GM19351 (cell line): Measurements from ENCODE around the gene CYLD.

Experiments used
- ATAC-seq: cut with Tn5 transposase; IDR thresholded peaks from one replicate; pipeline ENCODE4 v1.9.1; 2021; ENCODE audit warnings: mild to moderate bottlenecking, moderate library complexity; ENCODE audit not compliant: unreplicated experiment

The CYLD gene

DNA sequence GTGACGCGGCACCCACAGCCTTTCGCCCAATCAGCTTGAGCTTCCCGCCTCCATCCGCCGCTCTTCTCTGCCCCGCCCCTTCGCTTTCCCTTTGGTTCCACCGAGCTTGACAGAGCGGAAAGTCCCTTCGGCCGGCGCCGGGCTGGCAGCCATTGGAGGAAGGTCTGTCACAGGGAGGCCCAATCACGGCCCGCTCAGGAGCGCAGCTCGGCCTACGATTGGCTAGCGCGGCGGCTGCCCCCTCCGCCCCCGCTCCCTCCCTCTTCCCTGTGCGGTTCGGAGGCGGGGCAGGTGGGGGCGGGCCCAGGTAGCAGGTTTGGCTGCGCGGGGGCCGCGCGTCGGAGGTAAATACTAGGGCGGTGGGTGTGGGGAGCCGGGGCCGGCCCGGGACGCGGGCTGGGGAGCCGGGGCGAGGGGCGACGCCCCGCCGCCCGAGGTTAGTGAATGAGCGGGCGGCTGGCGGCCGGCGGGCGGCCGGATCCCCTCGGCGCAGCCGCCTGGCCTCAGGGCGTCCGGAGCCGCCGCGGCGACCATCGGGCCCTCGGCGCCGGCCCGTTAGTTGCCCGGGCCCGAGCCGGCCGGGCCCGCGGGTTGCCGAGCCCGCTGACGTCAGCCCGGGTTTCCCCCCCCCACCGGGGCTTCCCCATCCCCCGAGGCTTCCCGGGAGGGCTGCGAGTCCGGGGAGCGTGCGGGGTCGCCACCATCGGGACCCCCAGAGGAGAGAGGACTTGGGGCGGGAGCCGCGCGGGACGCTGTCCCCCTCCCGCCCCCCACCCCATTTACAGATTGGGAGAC, at the start of gene CYLD:
CYLD (plus strand) TSS at position 306 of the 795 bp plus-strand sequence. CDS start 7,613 bp downstream, outside the sequence.
- ATAC-seq, result peak; percentile 87

- no peak for ATAC-seq
These were observed 49.3 kb upstream of the CYLD start for GRCh38 chr16:50692644-50692998.

GRCh38 chr16:50692999-50693781, 48.7 kb upstream of the CYLD start, which contains the start of gene NOD2:
TSS of gene NOD2 (plus strand) at chr16:50693606. CDS start at chr16:50699496, 5,890 bp downstream.
- no peak for ATAC-seq

- no peak for ATAC-seq
These were observed 47.7 kb upstream of the CYLD start for GRCh38 chr16:50694206-50694605.

DNA sequence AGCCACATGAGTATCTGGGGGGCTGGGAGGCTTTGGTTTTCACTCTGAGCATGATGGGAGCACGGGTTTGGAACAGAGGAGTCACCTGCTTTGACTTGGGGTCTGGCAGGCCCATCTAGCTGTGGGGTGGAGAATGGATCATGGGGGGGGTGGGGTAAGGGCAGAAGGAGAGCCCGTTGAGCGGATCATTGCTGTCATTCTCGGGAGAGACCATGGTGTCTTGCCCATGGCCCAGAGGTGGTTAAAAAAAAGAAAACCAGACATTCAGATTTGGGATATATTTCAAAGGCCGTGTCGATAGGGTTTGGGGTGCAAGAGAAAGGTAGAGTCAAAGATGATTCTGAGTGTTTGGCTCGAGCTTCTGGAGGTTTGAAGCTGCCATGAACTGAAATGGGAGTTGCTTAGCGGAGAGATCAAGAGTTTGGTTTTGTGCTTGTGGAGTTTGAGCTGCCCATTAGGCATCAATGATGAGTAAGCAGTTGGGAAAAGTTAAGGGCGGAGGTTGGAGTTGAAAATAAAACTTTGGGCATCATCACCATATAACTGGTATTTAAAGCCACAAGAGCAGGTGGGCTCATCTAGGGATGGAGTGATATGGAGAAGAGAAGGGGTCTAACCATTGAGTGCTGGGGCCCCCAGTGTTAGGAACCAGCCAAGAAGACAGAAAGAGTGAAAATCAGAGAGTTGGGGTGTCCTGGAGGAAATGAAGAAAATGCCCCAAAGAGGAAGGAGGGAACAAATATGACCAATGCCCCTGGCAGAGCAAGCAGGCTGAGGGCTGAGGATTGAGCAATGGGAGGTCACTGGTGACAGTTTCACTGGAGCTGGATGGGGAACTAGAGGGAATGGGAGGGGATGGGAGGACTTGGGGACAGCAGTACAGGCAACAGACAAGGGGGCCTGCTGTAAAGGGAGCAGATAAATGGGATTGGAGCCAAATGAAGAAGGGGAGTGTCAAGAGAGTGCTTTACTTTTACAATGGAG, 46.6 kb upstream of the CYLD start:
- no peak for ATAC-seq

GRCh38 chr16:50696126-50696525, 45.8 kb upstream of the CYLD start:
- no peak for ATAC-seq

GRCh38 chr16:50696575-50697420, 45.1 kb upstream of the CYLD start:
- ATAC-seq, result peak; percentile 68

- ATAC-seq, result no peak
These were observed 44.5 kb upstream of the CYLD start for GRCh38 chr16:50697421-50697715.

GRCh38 chr16:50697881-50698767, 43.8 kb upstream of the CYLD start:
- peak; percentile 51 for ATAC-seq

- no peak for ATAC-seq
These were observed 42.3 kb upstream of the CYLD start for GRCh38 chr16:50699326-50700159.

DNA sequence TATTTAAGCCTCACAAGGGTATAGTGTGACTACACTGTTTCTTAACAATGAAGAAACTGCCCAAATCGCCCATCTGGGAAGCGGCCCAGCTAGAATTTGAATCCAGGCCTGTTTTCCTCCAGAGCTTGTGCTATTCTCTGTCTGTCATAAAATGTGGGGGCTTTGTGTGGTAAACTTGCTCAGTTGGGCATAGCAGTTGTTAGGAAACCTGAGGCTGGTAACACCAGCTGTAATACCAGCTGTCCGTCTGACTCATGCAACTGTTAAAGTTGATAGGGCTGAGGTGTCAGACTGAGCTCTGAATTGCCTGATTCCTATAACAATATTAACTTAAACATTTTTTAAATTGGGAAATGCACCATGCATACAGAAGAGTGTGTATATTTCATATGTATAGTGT, 39.2 kb upstream of the CYLD start:
- ATAC-seq, result no peak

DNA sequence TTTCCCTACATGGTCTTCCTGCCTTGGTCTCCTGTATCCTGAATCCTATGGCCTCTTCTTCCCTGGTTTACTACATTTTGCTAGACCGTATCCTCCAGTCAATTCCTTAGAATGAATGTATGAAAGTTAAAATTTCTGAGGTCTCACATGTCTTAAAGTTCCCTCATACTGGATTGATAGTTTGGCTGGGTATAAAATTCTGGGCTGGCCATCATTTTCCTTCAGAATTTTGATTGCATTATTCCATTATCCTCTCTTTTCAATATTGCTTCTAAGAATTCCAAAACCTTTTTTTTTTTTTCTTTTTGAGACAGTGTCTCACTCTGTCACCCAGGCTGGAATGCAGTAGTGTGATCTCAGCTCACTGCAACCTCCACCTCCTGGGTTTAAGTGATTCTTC, 37.6 kb upstream of the CYLD start:
- no peak for ATAC-seq

DNA sequence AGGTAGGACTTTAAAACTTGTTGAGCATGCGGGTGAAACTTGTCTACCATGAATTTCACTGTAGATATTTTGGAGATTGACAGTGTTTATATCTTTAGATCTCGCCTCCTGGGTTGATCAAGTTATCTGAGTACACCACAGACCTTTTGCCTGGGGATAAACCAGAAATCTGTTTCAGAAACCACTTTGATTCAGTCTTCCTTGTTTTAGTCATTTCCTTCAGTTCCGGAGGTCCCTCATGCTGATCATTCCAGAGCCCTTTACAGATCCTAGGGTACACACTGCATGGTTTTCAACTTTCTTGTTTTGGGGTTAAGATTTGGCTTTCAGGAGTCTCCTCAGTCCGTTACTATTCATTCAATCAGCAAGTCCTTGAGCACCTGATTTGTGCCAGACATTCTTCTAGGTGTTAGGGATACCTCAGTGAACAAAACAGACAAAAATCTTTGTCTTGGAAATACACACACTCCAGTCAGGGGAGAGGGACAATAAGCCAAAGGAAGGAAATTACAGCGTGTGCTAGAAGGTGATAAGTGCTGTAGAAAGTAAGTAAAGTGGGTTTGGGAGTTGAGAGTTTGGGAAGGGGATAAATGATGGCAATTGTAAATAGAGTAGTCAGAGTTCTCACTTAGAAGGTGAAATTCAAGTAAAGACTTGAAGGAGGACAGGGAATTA, 36.3 kb upstream of the CYLD start:
- ATAC-seq, result no peak

DNA sequence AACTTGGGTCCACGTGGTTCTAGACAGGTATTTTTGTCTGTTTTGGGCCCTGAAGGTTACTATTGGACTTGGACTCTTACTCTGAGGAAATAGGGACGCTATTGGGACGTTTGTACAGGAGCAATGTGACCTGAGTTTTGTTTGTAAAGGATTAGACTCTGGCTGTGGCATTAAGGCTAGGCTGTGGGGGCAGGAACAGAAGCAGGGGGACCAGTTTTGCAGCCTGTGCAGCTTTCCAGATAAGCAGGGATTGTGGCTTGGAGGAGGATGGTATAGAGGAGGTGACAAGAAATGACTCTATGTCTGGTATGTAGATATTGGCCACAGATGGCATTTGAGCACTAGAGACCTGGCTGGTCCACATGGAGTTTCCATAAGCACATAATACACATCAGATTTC, 35.6 kb upstream of the CYLD start:
- no peak for ATAC-seq

- ATAC-seq, result no peak
These were observed 33.4 kb upstream of the CYLD start for GRCh38 chr16:50708373-50709060.

DNA sequence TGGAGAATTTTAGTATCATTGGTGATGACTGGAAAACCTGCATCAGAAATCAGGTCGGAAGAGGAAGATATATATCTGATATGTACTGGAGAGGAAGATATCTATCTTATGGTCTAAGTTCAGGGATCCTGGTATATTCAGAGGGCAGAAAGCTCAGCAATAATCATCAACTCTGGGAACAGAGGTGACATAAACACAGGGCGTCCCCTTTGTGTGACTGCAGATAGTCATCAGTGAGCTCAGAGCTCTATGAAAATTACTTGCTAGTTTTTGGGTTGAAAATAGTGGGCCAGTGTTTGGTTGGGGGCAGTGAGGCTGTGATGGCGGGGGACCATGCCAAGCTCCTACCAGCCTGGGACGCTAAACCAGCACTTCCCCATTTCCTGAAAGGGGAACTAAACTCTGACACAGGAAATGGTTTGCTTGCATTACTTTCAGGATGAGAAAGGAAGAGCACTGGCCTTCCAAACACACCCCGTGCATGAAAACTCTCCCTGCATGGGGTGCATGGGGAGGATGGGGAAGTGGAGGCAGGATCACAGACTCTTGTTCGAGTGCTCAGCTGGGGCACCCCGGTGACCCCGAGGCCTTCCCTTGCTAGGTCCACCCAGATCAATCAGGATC, 32.7 kb upstream of the CYLD start:
- peak; percentile 53 for ATAC-seq

GRCh38 chr16:50709980-50710379, 31.9 kb upstream of the CYLD start:
- ATAC-seq, result no peak
